Measurements from ENCODE around the gene MAP7D1. TPM values are rescaled to one million over a fixed set of nuclear protein-coding genes. Genes with fewer than 3 reads are reported as not detected.

MAP7D1 gene
- total RNA-seq, 1 donor from 2014 or later, result 120 TPM

GRCh38 chr1:36199934-36200741 lies 44.2 kb downstream of the MAP7D1 start:
- no peaks in the 10 kb centered on the region for H3K27me3 ChIP-seq (ENCODE audit: low read depth)
- no peak overlapping the region for H3K4me3 ChIP-seq
- ATAC-seq (peak in 1 of 2 donors; percentile 56), DNase-seq (no peak)
- no peak for TF ChIP-seq CTCF (IDR thresholded peaks at IDR 0.05)
- no peak overlapping the region for H3K27ac ChIP-seq
- H3K9me3 ChIP-seq, result no peaks in the 10 kb centered on the region
- no peaks in the 10 kb centered on the region for H3K36me3 ChIP-seq
- H3K4me1 ChIP-seq, result peaks cover 19% of the 10 kb centered on the region
- intact Hi-C loops (cut with DNase I), result no loop called here

GRCh38 chr1:36203027-36203553 lies 47.1 kb downstream of the MAP7D1 start:
- no peaks in the 10 kb centered on the region for H3K36me3 ChIP-seq
- H3K27me3 ChIP-seq (ENCODE audit: low read depth), result no peaks in the 10 kb centered on the region
- no peak overlapping the region for H3K4me3 ChIP-seq
- ATAC-seq, result no peak
- intact Hi-C loops (cut with DNase I), result no loop called here
- DNase-seq, result no peak
- peaks cover 19% of the 10 kb centered on the region for H3K4me1 ChIP-seq
- H3K27ac ChIP-seq, result peak overlapping the region; percentile 77
- no peak for TF ChIP-seq CTCF (IDR thresholded peaks at IDR 0.05)
- no peaks in the 10 kb centered on the region for H3K9me3 ChIP-seq

GRCh38 chr1:36203554-36204346 lies 47.8 kb downstream of the MAP7D1 start:
- no peaks in the 10 kb centered on the region for H3K27me3 ChIP-seq (ENCODE audit: low read depth)
- DNase-seq (peak; percentile 84), ATAC-seq (peak; percentile 86 to 92)
- no peak overlapping the region for H3K4me3 ChIP-seq
- peak overlapping the region; percentile 77 for H3K27ac ChIP-seq
- TF ChIP-seq CTCF (IDR thresholded peaks at IDR 0.05), result no peak
- H3K4me1 ChIP-seq, result peaks cover 19% of the 10 kb centered on the region
- no peaks in the 10 kb centered on the region for H3K36me3 ChIP-seq
- intact Hi-C loops (cut with DNase I), result no loop called here
- H3K9me3 ChIP-seq, result no peaks in the 10 kb centered on the region

- ATAC-seq (peak in 1 of 2 donors; percentile 2), DNase-seq (no peak)
- H3K27me3 ChIP-seq (ENCODE audit: low read depth), result no peaks in the 10 kb centered on the region
- H3K36me3 ChIP-seq, result no peaks in the 10 kb centered on the region
- H3K4me1 ChIP-seq, result peaks cover 22% of the 10 kb centered on the region
- no peak for TF ChIP-seq CTCF (IDR thresholded peaks at IDR 0.05)
- H3K9me3 ChIP-seq, result no peaks in the 10 kb centered on the region
- H3K4me3 ChIP-seq, result no peak overlapping the region
- intact Hi-C loops (cut with DNase I), result no loop called here
- H3K27ac ChIP-seq, result peak overlapping the region; percentile 77
Observed at GRCh38 chr1:36204347-36204909, 48.5 kb downstream of the MAP7D1 start.

- no peak overlapping the region for H3K27ac ChIP-seq
- H3K9me3 ChIP-seq, result no peaks in the 10 kb centered on the region
- DNase-seq (no peak), ATAC-seq (no peak)
- H3K4me1 ChIP-seq, result peaks cover 27% of the 10 kb centered on the region
- H3K4me3 ChIP-seq, result no peak overlapping the region
- H3K36me3 ChIP-seq, result no peaks in the 10 kb centered on the region
- no peaks in the 10 kb centered on the region for H3K27me3 ChIP-seq (ENCODE audit: low read depth)
- TF ChIP-seq CTCF (IDR thresholded peaks at IDR 0.05), result no peak
- intact Hi-C loops (cut with DNase I), result no loop called here
Observed at GRCh38 chr1:36206323-36206858, 50.4 kb downstream of the MAP7D1 start.

Data from lower lobe of right lung (tissue), 2 donors.